ENCODE data around the gene GALNT6. TPM values are rescaled to one million over a fixed set of nuclear protein-coding genes. Genes with fewer than 3 reads are reported as not detected.
A peak's percentile ranks its signal among the peaks of the same experiment; 100 is the strongest.

GALNT6 gene
- total and polyA plus RNA-seq, 4 experiments from 2014 or later, result 1.7 to 9.2 (median 3.6) TPM

GRCh38 chr12:51324953-51325352, 66.3 kb downstream of the GALNT6 start:
- ChIA-PET CTCF (ENCODE audit: partially characterized antibody) (interaction anchor here (1.0 to 16.9 kb wide), 2 partner anchors 12 to 16 kb away, joined by 3 to 191 read pairs; no protein-coding TSS in a partner anchor), POLR2A (ENCODE audit: partially characterized antibody) (interaction anchor here (0.6 to 3.1 kb wide), 6 partner anchors 8 to 495 kb away, joined by 3 to 34 read pairs (median 6); no protein-coding TSS in a partner anchor)
- no peaks in the 10 kb centered on the region for H3K9me3 Mint-ChIP-seq
- H3K4me1 Mint-ChIP-seq, result peaks cover 59 to 98% (median 77%) of the 10 kb centered on the region in 4 donors
- Histone ChIP-seq H3K9me3 (ENCODE audit: control insufficient read depth in 1 of 2, low read length in 2 of 2) (no peaks in the 10 kb centered on the region), H3K27me3 (ENCODE audit: insufficient read depth, low read length) (no peaks in the 10 kb centered on the region), H3K4me1 (ENCODE audit: insufficient read depth, low read length) (peaks cover 79% of the 10 kb centered on the region), H3K27ac (ENCODE audit: low read depth, low read length) (peak overlapping the region; percentile 12), H3K36me3 (ENCODE audit: insufficient read depth, low read length) (no peaks in the 10 kb centered on the region), H3K4me3 (ENCODE audit: low read length in 2 of 2) (no peak overlapping the region)
- H3K36me3 Mint-ChIP-seq, result peaks cover 33% of the 10 kb centered on the region in 2 donors
- peak overlapping the region; percentile 86 to 98 (median 95) for H3K27ac Mint-ChIP-seq
- H3K4me3 Mint-ChIP-seq, result peak overlapping the region; percentile 62 to 99 (median 83)
- no peaks in the 10 kb centered on the region for H3K27me3 Mint-ChIP-seq
- intact Hi-C loops (cut with micrococcal nuclease), result loop anchor here (5.0 to 10.0 kb wide), 3 partner anchors 43 to 560 kb away; partner anchors contain the start of genes ATF1 and LETMD1
- DNase-seq, result no peak

- no peaks in the 10 kb centered on the region for H3K36me3 ChIP-seq (ENCODE audit: insufficient read depth, low read length)
- H3K4me1 ChIP-seq (ENCODE audit: insufficient read depth, low read length), result peaks cover 79% of the 10 kb centered on the region
- H3K9me3 ChIP-seq (ENCODE audit: control insufficient read depth in 1 of 2, low read length in 2 of 2), result no peaks in the 10 kb centered on the region
- H3K27me3 Mint-ChIP-seq, result no peaks in the 10 kb centered on the region
- peak within 1 kb of the TSS; percentile 96 to 99 (median 98) for H3K27ac Mint-ChIP-seq
- peak within 1 kb of the TSS; percentile 89 to 99 (median 96) for H3K4me3 Mint-ChIP-seq
- H3K27me3 ChIP-seq (ENCODE audit: insufficient read depth, low read length), result no peaks in the 10 kb centered on the region
- CTCF ChIA-PET (ENCODE audit: partially characterized antibody), result interaction anchor here (1.0 to 16.9 kb wide), 2 partner anchors 12 to 16 kb away, joined by 3 to 191 read pairs; no protein-coding TSS in a partner anchor
- H3K36me3 Mint-ChIP-seq, result peaks cover 33 to 34% of the 10 kb centered on the region in 2 donors
- POLR2A ChIA-PET (ENCODE audit: partially characterized antibody), result interaction anchor here (0.7 to 7.3 kb wide), 15 partner anchors 9 to 1299 kb away, joined by 3 to 85 read pairs (median 9); partner anchors contain the start of genes ATF1, DAZAP2, GALNT6 and POU6F1
- no peaks in the 10 kb centered on the region for H3K9me3 Mint-ChIP-seq
- H3K4me1 Mint-ChIP-seq, result peaks cover 59 to 98% (median 77%) of the 10 kb centered on the region in 4 donors
- intact Hi-C loops (cut with micrococcal nuclease), result loop anchor here (2.0 to 10.0 kb wide), 4 partner anchors 23 to 559 kb away; partner anchors contain the start of genes ATF1 and LETMD1
- peak within 1 kb of the TSS; percentile 94 for H3K27ac ChIP-seq (ENCODE audit: low read depth, low read length)
- peak within 1 kb of the TSS; percentile 61 to 75 for H3K4me3 ChIP-seq (ENCODE audit: low read length in 2 of 2)
- peak; percentile 69 to 80 (median 74) for DNase-seq
These were observed 67.0 kb downstream of the GALNT6 start, which contains the start of gene BIN2 for GRCh38 chr12:51323966-51324895. Gene BIN2, minus strand, starts transcription at chr12:51324174. Its CDS starts 72 bp downstream, at chr12:51324102.

GRCh38 chr12:51323317-51323960, 67.8 kb downstream of the GALNT6 start:
- H3K4me1 Mint-ChIP-seq, result peaks cover 60 to 98% (median 78%) of the 10 kb centered on the region in 4 donors
- ChIA-PET POLR2A (ENCODE audit: partially characterized antibody) (interaction anchor here (0.6 to 7.3 kb wide), 20 partner anchors 9 to 1298 kb away, joined by 3 to 85 read pairs (median 8); partner anchors contain the start of genes DAZAP2, GALNT6, LETMD1 and POU6F1), CTCF (ENCODE audit: partially characterized antibody) (interaction anchor here (0.9 to 16.9 kb wide), 5 partner anchors 15 to 105 kb away, joined by 3 to 191 read pairs (median 4); partner anchors contain the start of gene POU6F1)
- no peaks in the 10 kb centered on the region for H3K27me3 ChIP-seq (ENCODE audit: insufficient read depth, low read length)
- H3K27me3 Mint-ChIP-seq, result no peaks in the 10 kb centered on the region
- peak; percentile 62 to 86 (median 74) for DNase-seq
- H3K4me1 ChIP-seq (ENCODE audit: insufficient read depth, low read length), result peaks cover 79% of the 10 kb centered on the region
- H3K4me3 ChIP-seq (ENCODE audit: low read length in 2 of 2), result peak overlapping the region; percentile 61 to 75
- peaks cover 39 to 40% of the 10 kb centered on the region in 2 donors for H3K36me3 Mint-ChIP-seq
- H3K9me3 ChIP-seq (ENCODE audit: control insufficient read depth in 1 of 2, low read length in 2 of 2), result no peaks in the 10 kb centered on the region
- H3K27ac ChIP-seq (ENCODE audit: low read depth, low read length), result peak overlapping the region; percentile 94
- H3K27ac Mint-ChIP-seq, result peak overlapping the region; percentile 96 to 99 (median 98)
- no peaks in the 10 kb centered on the region for H3K9me3 Mint-ChIP-seq
- no peaks in the 10 kb centered on the region for H3K36me3 ChIP-seq (ENCODE audit: insufficient read depth, low read length)
- intact Hi-C loops (cut with micrococcal nuclease), result loop anchor here (2.0 to 10.0 kb wide), 4 partner anchors 23 to 559 kb away; partner anchors contain the start of genes ATF1 and LETMD1
- H3K4me3 Mint-ChIP-seq, result peak overlapping the region; percentile 82 to 99 (median 96)

GRCh38 chr12:51322452-51322851, 68.8 kb downstream of the GALNT6 start:
- H3K4me3 ChIP-seq (ENCODE audit: low read length in 2 of 2), result peak overlapping the region; percentile 61 to 75
- H3K36me3 Mint-ChIP-seq, result peaks cover 43 to 44% of the 10 kb centered on the region in 2 donors
- H3K9me3 Mint-ChIP-seq, result no peaks in the 10 kb centered on the region
- H3K27me3 ChIP-seq (ENCODE audit: insufficient read depth, low read length), result no peaks in the 10 kb centered on the region
- peaks cover 78% of the 10 kb centered on the region for H3K4me1 ChIP-seq (ENCODE audit: insufficient read depth, low read length)
- ChIA-PET POLR2A (ENCODE audit: partially characterized antibody) (interaction anchor here (0.6 to 7.3 kb wide), 14 partner anchors 8 to 1297 kb away, joined by 3 to 85 read pairs (median 11); partner anchors contain the start of genes DAZAP2, LETMD1, POU6F1 and RACGAP1), CTCF (ENCODE audit: partially characterized antibody) (interaction anchor here (1.0 to 16.9 kb wide), 5 partner anchors 10 to 53 kb away, joined by 3 to 191 read pairs (median 4); no protein-coding TSS in a partner anchor)
- H3K9me3 ChIP-seq (ENCODE audit: control insufficient read depth in 1 of 2, low read length in 2 of 2), result no peaks in the 10 kb centered on the region
- H3K27me3 Mint-ChIP-seq, result no peaks in the 10 kb centered on the region
- H3K27ac Mint-ChIP-seq, result peak overlapping the region; percentile 96 to 99 (median 98)
- peak overlapping the region; percentile 94 for H3K27ac ChIP-seq (ENCODE audit: low read depth, low read length)
- intact Hi-C loops (cut with micrococcal nuclease), result loop anchor here (2.0 to 10.0 kb wide), 4 partner anchors 22 to 558 kb away; partner anchors contain the start of genes ATF1 and LETMD1
- peak overlapping the region; percentile 82 to 99 (median 96) for H3K4me3 Mint-ChIP-seq
- DNase-seq, result no peak
- peaks cover 58 to 96% (median 76%) of the 10 kb centered on the region in 4 donors for H3K4me1 Mint-ChIP-seq
- H3K36me3 ChIP-seq (ENCODE audit: insufficient read depth, low read length), result no peaks in the 10 kb centered on the region

- Mint-ChIP-seq H3K4me1 (peaks cover 55 to 93% (median 74%) of the 10 kb centered on the region in 4 donors), H3K27me3 (no peaks in the 10 kb centered on the region), H3K36me3 (peaks cover 47 to 48% of the 10 kb centered on the region in 2 donors), H3K4me3 (peak overlapping the region; percentile 82 to 99 (median 96)), H3K9me3 (no peaks in the 10 kb centered on the region), H3K27ac (peak overlapping the region; percentile 95 to 98 (median 98))
- no peak for DNase-seq
- CTCF ChIA-PET (ENCODE audit: partially characterized antibody), result interaction anchor here (1.2 to 16.9 kb wide), 5 partner anchors 10 to 51 kb away, joined by 3 to 191 read pairs (median 6); no protein-coding TSS in a partner anchor
- intact Hi-C loops (cut with micrococcal nuclease), result loop anchor here (2.0 to 10.0 kb wide), 4 partner anchors 21 to 557 kb away; partner anchors contain the start of genes ATF1 and LETMD1
- peaks cover 78% of the 10 kb centered on the region for H3K4me1 ChIP-seq (ENCODE audit: insufficient read depth, low read length)
- H3K27ac ChIP-seq (ENCODE audit: low read depth, low read length), result peak overlapping the region; percentile 94
- no peaks in the 10 kb centered on the region for H3K9me3 ChIP-seq (ENCODE audit: control insufficient read depth in 1 of 2, low read length in 2 of 2)
- POLR2A ChIA-PET (ENCODE audit: partially characterized antibody), result interaction anchor here (0.8 to 7.3 kb wide), 8 partner anchors 8 to 104 kb away, joined by 3 to 86 read pairs (median 22); partner anchors contain the start of genes DAZAP2, POU6F1 and SMAGP
- H3K27me3 ChIP-seq (ENCODE audit: insufficient read depth, low read length), result no peaks in the 10 kb centered on the region
- no peaks in the 10 kb centered on the region for H3K36me3 ChIP-seq (ENCODE audit: insufficient read depth, low read length)
- H3K4me3 ChIP-seq (ENCODE audit: low read length in 2 of 2), result peak overlapping the region; percentile 49 to 61
These were observed 69.3 kb downstream of the GALNT6 start for GRCh38 chr12:51321882-51322281.
